CD4-positive, alpha-beta T cell treated with Interleukin-17A for 4 hours (primary cell): ENCODE data around the gene DUSP16.
"Not testable (repeated sequence)": the region's sequence is repeated elsewhere in the genome, so short reads cannot be mapped to it uniquely, and the experiment has no call there.

Experiments
- DNase-seq: peaks from one replicate; pipeline ENCODE4 v3.0.0-alpha.2; 2020; ENCODE audit warnings: mixed read lengths

The DUSP16 gene

GRCh38 chr12:12543959-12544358, 18.7 kb downstream of the DUSP16 start:
- DNase-seq: no peak

- DNase-seq: no peak
Observed at GRCh38 chr12:12542964-12543363, 19.7 kb downstream of the DUSP16 start.

- no peak for DNase-seq
Observed at GRCh38 chr12:12542286-12542685, 20.4 kb downstream of the DUSP16 start.

GRCh38 chr12:12541782-12542181, 20.9 kb downstream of the DUSP16 start:
- DNase-seq: no peak

- DNase-seq: peak; percentile 23
Observed at GRCh38 chr12:12540261-12541013, 22.2 kb downstream of the DUSP16 start.

GRCh38 chr12:12539028-12539810, 23.4 kb downstream of the DUSP16 start:
- no peak for DNase-seq

- no peak for DNase-seq
Observed at GRCh38 chr12:12538535-12538934, 24.1 kb downstream of the DUSP16 start.

- DNase-seq: no peak
Observed at GRCh38 chr12:12537421-12537820, 25.2 kb downstream of the DUSP16 start.

- no peak for DNase-seq
Observed at GRCh38 chr12:12534975-12535374, 27.7 kb downstream of the DUSP16 start.

GRCh38 chr12:12534166-12534866, 28.3 kb downstream of the DUSP16 start:
- no peak for DNase-seq

GRCh38 chr12:12533238-12533829, 29.3 kb downstream of the DUSP16 start:
- no peak for DNase-seq

GRCh38 chr12:12531194-12531593, 31.5 kb downstream of the DUSP16 start:
- DNase-seq: no peak

- DNase-seq: no peak
Observed at GRCh38 chr12:12529783-12530421, 32.8 kb downstream of the DUSP16 start.

GRCh38 chr12:12528361-12529270, 34.0 kb downstream of the DUSP16 start:
- no peak for DNase-seq

GRCh38 chr12:12527820-12528296, 34.8 kb downstream of the DUSP16 start:
- peak; percentile 26 for DNase-seq

- no peak for DNase-seq
Observed at GRCh38 chr12:12524128-12524527, 38.5 kb downstream of the DUSP16 start.

- no peak for DNase-seq
Observed at GRCh38 chr12:12523229-12523628, 39.4 kb downstream of the DUSP16 start.

- not testable (repeated sequence) for DNase-seq
Observed at GRCh38 chr12:12522657-12523056, 40.0 kb downstream of the DUSP16 start.

GRCh38 chr12:12521888-12522287, 40.8 kb downstream of the DUSP16 start:
- DNase-seq: no peak

- no peak for DNase-seq
Observed at GRCh38 chr12:12521044-12521485, 41.6 kb downstream of the DUSP16 start.

GRCh38 chr12:12520273-12520672, 42.4 kb downstream of the DUSP16 start:
- no peak for DNase-seq
